ENCODE results near the gene DXO.

Gene DXO

GRCh38 chr6:31930962-31931361, 41.0 kb downstream of the DXO start:
- no peak for DNase-seq (ENCODE audit: low read depth in 2 of 2, low spot score in 1 of 2)

- DNase-seq (ENCODE audit: low read depth in 2 of 2, low spot score in 1 of 2): no peak
Observed at GRCh38 chr6:31928672-31928939, 43.3 kb downstream of the DXO start.

GRCh38 chr6:31927863-31928671, 43.9 kb downstream of the DXO start:
- no peak for DNase-seq (ENCODE audit: low read depth in 2 of 2, low spot score in 1 of 2)

GRCh38 chr6:31927242-31927862, 44.6 kb downstream of the DXO start, which contains the start of gene C2:
TSS of gene C2 (plus strand) at chr6:31927717. CDS start at chr6:31927753, 36 bp downstream.
- DNase-seq (ENCODE audit: low read depth in 2 of 2, low spot score in 1 of 2): no peak

- DNase-seq (ENCODE audit: low read depth in 2 of 2, low spot score in 1 of 2): no peak
Observed at GRCh38 chr6:31922942-31923341, 49.0 kb downstream of the DXO start.

GRCh38 chr6:31920811-31921210, 51.1 kb downstream of the DXO start:
- DNase-seq (ENCODE audit: low read depth in 2 of 2, low spot score in 1 of 2): no peak
